Mammary epithelial cell (primary cell): ENCODE results near the gene GSTT2.
"Not testable (repeated sequence)": the region's sequence is repeated elsewhere in the genome, so short reads cannot be mapped to it uniquely, and the experiment has no call there.

ENCODE experiments used
- EZH2 ChIP-seq: IDR thresholded peaks from 2 replicates; pipeline ENCODE4 v1.6.1; 2012; ENCODE audit warnings: low read length, inconsistent platforms, borderline replicate concordance
- TF ChIP-seq, protein P1 (sequence below), 2 donors: IDR thresholded peaks in 1 of 2; conservative IDR thresholded peaks in 1 of 2; 2 replicates each; pipeline ENCODE4 v1.5.1; 2011 to 2012; ENCODE audit warnings: inconsistent platforms in 2 of 2, low read length in 2 of 2, mild to moderate bottlenecking in 2 of 2, control low read depth in 1 of 2, low read depth in 1 of 2; ENCODE audit not compliant: insufficient read depth in 1 of 2; ENCODE audit errors: extremely low read depth in 1 of 2

DNA sequence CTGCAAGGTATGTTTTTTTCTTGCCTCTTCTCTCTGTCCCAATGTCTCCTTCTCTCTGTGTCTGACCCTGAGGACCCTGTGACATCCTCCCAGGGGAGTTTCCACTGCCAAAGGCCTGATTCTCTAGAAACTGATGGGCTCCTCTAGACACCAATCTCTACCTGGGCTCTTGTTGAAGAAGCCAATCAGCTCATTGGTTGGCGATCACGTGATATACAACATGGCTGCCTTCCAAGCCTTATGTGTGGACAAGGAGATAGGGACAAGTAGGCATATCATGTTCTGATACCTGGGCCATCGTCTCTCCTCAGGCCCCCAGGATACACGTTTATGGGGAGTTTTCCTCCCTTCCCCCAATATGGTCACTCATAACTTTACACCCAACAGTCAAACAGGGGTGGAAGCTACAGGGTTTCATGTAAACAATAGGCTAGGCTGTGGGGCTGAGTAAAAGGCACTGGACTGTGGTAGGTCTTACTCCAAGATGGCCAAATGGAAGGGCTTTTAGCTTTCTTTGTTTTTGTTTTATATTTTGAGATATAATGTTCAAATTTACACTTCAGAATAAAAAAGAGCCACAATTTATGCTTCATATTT lies 13.7 kb downstream of the GSTT2 start:
- not testable (repeated sequence) for TF ChIP-seq EZH2
- TF ChIP-seq, protein P1, sequence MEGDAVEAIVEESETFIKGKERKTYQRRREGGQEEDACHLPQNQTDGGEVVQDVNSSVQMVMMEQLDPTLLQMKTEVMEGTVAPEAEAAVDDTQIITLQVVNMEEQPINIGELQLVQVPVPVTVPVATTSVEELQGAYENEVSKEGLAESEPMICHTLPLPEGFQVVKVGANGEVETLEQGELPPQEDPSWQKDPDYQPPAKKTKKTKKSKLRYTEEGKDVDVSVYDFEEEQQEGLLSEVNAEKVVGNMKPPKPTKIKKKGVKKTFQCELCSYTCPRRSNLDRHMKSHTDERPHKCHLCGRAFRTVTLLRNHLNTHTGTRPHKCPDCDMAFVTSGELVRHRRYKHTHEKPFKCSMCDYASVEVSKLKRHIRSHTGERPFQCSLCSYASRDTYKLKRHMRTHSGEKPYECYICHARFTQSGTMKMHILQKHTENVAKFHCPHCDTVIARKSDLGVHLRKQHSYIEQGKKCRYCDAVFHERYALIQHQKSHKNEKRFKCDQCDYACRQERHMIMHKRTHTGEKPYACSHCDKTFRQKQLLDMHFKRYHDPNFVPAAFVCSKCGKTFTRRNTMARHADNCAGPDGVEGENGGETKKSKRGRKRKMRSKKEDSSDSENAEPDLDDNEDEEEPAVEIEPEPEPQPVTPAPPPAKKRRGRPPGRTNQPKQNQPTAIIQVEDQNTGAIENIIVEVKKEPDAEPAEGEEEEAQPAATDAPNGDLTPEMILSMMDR (conservative IDR thresholded peaks at IDR 0.05 in 1 of 2, IDR thresholded peaks at IDR 0.05 in 1 of 2; ENCODE audit: extremely low read depth in 1 of 2, insufficient read depth in 1 of 2, low read depth in 1 of 2, low read length in 2 of 2), result not testable (repeated sequence)
